PC-9 (cell line): ENCODE results near the gene NUCB1.

ENCODE experiments used
- EZH2 ChIP-seq: fragments of 200-600 bp; sonication (generic); IDR thresholded peaks from 2 replicates; pipeline ENCODE4 v1.8.0; 2017; ENCODE audit warnings: antibody characterized with exemption, low read depth
- TF ChIP-seq, protein P1 (sequence below): fragments of 200-600 bp; sonication (generic); conservative IDR thresholded peaks from 2 replicates; pipeline ENCODE4 v1.6.1; 2017; ENCODE audit warnings: mixed run types, antibody characterized with exemption, mild to moderate bottlenecking, moderate library complexity

DNA sequence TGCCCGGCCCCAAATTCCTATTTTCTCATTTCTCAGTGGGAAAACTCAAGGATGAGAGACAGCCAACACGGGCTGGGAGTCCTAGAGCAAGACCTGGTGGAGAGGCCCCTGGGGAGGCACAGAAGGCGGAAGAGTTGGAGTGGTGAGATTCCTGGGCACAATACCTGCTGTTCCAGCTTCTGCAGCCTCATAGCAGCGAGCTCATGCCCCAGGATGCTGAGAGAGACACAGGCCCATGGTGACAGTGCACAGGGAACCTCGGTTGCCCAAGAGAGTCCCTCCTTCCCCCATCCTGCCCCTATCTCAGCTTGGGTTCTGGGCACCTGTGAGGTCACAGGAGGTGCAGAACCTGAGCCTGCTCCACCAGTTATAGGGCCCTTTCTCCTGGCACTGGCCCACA, 2.9 kb upstream of the NUCB1 start:
- TF ChIP-seq EZH2, result no peak
- TF ChIP-seq, protein P1, sequence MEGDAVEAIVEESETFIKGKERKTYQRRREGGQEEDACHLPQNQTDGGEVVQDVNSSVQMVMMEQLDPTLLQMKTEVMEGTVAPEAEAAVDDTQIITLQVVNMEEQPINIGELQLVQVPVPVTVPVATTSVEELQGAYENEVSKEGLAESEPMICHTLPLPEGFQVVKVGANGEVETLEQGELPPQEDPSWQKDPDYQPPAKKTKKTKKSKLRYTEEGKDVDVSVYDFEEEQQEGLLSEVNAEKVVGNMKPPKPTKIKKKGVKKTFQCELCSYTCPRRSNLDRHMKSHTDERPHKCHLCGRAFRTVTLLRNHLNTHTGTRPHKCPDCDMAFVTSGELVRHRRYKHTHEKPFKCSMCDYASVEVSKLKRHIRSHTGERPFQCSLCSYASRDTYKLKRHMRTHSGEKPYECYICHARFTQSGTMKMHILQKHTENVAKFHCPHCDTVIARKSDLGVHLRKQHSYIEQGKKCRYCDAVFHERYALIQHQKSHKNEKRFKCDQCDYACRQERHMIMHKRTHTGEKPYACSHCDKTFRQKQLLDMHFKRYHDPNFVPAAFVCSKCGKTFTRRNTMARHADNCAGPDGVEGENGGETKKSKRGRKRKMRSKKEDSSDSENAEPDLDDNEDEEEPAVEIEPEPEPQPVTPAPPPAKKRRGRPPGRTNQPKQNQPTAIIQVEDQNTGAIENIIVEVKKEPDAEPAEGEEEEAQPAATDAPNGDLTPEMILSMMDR, result no peak
